SJCRH30 (cell line): Measurements from ENCODE around the gene INIP. TPM values are rescaled to one million over a fixed set of nuclear protein-coding genes. Genes with fewer than 3 reads are reported as not detected.
"Not testable (repeated sequence)": the region's sequence is repeated elsewhere in the genome, so short reads cannot be mapped to it uniquely, and the experiment has no call there.

Experiments
- DNase-seq, 2 experiments: peaks; one replicate each; pipeline ENCODE4 v3.0.0-alpha.2; 2015 to 2020
- H3K27ac ChIP-seq: fragments of 250-450 bp; sonication (Bioruptor Pico); 2 replicates; pipeline ENCODE4 v1.5.1; 2020; ENCODE audit warnings: mild to moderate bottlenecking, moderate library complexity
- H3K27me3 ChIP-seq: fragments of 250-450 bp; sonication (Bioruptor Pico); 2 replicates; pipeline ENCODE4 v1.5.1; 2020; ENCODE audit warnings: mild to moderate bottlenecking, moderate library complexity
- H3K36me3 ChIP-seq: fragments of 250-450 bp; sonication (Bioruptor Pico); 2 replicates; pipeline ENCODE4 v1.5.1; 2020; ENCODE audit warnings: mild to moderate bottlenecking, moderate library complexity
- H3K4me1 ChIP-seq: fragments of 250-450 bp; sonication (Bioruptor Pico); 2 replicates; pipeline ENCODE4 v1.5.1; 2020; ENCODE audit warnings: mild to moderate bottlenecking, moderate library complexity
- H3K4me3 ChIP-seq: fragments of 250-450 bp; sonication (Bioruptor Pico); 2 replicates; pipeline ENCODE4 v1.5.1; 2020; ENCODE audit warnings: mild to moderate bottlenecking, moderate library complexity
- H3K9me3 ChIP-seq: fragments of 250-450 bp; sonication (Bioruptor Pico); replicated peaks from 2 replicates; pipeline ENCODE4 v1.5.1; 2020; ENCODE audit warnings: mild to moderate bottlenecking, moderate library complexity
- total RNA-seq: library from RNA; depleted of rRNA; stranded (reverse); fragments of >200 nt; shearing (Covaris generic); gene quantifications from 2 replicates; pipeline ENCODE4 v1.2.3, GENCODE V29; 2014

INIP gene
- total RNA-seq, 1 experiment from 2014 or later = 43.8 TPM

DNA sequence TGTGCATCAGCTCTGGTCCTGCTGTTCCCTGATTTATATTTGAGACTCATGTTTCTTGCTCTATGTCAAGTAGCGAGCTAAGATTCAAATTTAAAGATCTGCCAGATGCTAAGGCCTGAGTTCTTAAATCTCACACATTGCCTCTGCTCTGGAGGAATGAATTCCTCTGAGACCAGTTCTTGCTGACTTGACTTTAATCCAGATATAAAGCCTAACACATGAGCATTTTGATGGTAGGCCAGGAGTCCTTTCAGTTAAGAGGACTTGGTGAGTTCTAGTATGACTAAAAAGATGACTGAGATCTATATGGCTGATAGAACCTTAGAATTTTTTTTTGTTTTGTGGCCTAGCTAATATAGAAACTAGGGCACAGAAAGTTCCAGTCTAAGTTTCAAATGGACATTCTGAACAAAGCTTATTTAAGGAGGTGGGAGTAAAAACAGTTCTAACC is 1.3 kb upstream of the INIP start:
- Histone ChIP-seq H3K36me3 (peaks cover 9% of the 10 kb centered on the region; the same call in 1 of the 2 replicates), H3K4me1 (peaks cover 2% of the 10 kb centered on the region; the same call in 1 of the 2 replicates), H3K9me3 (no peaks in the 10 kb centered on the region), H3K27ac (no peak overlapping the region), H3K27me3 (no peaks in the 10 kb centered on the region), H3K4me3 (no peak overlapping the region)
- DNase-seq = no peak

DNA sequence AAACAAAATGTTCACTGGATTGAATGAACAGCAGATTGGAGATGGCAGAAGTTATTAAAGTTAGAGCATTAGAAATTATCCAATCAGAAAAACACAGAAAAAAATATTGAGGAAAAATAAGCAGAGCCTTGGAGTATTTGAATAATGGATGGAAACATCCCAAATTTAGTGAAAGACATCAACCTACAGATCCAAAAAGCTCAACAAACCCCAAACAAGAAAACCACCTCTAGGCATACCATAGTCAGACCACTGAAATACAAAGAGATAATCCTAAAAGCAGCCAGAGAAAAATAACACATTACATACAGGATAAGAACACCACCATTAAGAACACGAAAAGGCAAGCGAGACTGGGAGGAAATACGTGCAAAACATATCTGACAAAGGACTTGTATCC is 5.2 kb downstream of the INIP start:
- no peak for DNase-seq
- Histone ChIP-seq H3K4me3 (no peak overlapping the region), H3K4me1 (peaks cover 2% of the 10 kb centered on the region; the same call in 1 of the 2 replicates), H3K36me3 (peaks cover 18% of the 10 kb centered on the region), H3K27me3 (no peaks in the 10 kb centered on the region), H3K27ac (no peak overlapping the region), H3K9me3 (no peaks in the 10 kb centered on the region)

DNA sequence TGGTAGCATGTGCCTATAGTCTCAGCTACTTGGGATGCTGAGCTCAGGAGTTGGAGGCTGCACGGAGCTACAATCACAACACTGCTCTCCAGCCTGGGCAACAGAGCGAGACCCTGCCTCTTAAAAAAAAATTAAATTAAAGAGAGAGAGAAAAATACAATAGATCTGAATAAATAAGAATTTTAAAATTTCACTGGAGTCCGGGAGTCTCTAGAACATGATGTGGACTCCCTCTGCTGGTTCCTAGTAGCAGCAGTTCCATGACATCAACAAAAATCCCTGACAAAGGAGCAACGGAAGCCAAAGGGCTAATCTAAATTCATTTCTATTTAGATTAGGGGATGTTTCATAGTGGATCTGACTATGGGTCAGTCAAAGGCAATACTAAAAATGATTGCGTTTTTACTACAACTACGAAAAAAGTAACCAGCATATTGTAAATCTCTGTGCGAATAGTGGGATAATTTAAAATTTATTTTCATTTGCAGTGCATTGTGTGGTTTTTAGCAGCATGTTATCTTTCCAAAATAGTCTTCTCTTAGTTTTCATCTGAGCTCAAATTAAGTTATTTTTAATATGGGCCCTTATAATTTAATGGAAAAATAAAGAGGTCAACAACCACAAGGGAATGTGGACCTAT is 6.7 kb downstream of the INIP start:
- Histone ChIP-seq H3K27me3 (no peaks in the 10 kb centered on the region), H3K4me3 (no peak overlapping the region), H3K4me1 (no peaks in the 10 kb centered on the region), H3K27ac (no peak overlapping the region), H3K9me3 (no peaks in the 10 kb centered on the region), H3K36me3 (peaks cover 18% of the 10 kb centered on the region)
- DNase-seq = peak in 1 of 2 experiments; percentile 35

DNA sequence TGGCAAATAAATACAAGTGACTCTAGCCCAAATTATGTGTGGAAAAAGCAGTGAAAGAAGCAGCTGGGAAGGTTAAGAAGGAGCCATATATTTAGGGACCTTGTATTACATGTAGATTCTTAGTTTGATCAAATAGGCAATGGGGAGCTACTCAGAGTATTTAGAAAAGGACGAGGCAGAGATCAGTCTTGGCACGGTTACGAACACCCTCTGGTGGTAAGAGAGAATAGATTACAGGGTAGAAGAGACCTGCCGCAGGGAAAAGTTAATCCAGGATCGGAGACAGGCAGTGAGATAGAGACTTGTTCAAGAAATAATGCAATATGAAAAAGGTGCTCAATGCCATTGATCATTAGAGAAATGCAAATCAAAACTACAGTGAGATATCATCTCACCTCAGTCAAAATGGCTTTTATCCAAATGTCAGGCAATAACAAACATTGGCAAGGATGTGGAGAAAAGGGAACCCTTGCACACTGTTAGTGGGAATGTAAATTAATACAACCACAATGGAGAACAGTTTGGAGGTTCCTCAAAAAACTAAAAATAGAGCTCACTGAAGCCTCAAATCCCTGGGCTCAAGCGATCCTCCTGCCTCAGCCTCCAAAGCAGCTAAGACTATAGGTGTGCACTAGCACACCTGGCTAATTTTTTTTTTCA is 12.0 kb downstream of the INIP start:
- peaks cover 7% of the 10 kb centered on the region for H3K36me3 ChIP-seq
- no peaks in the 10 kb centered on the region for H3K4me1 ChIP-seq
- peak in 1 of 2 experiments; percentile 32 for DNase-seq
- no peaks in the 10 kb centered on the region for H3K27me3 ChIP-seq
- H3K27ac ChIP-seq = no peak overlapping the region
- H3K4me3 ChIP-seq = no peak overlapping the region
- no peaks in the 10 kb centered on the region for H3K9me3 ChIP-seq

DNA sequence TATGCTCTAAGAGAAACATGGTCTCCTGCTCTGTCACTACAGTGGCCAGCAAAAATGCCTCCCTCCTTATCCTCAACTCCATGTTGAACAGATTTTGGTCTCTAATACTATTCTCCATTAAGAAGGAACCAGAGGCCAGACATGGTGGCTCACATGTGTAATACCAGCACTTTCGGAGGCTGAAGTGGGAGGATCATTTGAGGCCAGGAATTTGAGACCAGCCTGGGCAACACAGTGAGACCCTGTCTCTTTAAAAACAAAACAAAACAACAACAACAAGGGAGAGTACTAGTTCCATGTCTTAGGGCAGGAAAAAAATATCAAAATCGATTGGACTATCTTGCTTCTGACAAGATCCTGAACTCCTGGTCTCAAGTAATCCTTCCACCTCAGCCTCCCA is 14.6 kb downstream of the INIP start:
- Histone ChIP-seq H3K9me3 (no peaks in the 10 kb centered on the region), H3K27ac (no peak overlapping the region), H3K4me3 (no peak overlapping the region), H3K36me3 (peaks cover 21% of the 10 kb centered on the region), H3K27me3 (no peaks in the 10 kb centered on the region), H3K4me1 (no peaks in the 10 kb centered on the region)
- DNase-seq = no peak

DNA sequence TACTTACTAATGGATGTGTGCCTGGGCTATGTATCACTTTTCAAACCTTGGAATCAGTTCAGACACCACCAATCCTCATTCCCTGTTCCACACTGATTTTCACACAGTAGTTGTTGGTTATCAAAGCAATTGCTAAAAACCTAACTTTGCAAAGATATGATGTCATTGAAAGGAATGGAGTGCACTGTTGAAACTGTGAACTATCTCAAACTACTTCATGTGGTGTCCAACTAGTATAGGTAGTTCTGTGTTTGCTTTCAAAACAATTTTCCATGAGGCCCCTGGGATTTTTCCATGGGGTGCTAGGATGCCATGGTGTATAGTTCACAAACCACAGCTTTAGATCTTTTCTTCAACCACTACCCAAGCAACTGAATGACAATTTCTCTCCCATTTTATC is 17.8 kb downstream of the INIP start:
- Histone ChIP-seq H3K9me3 (no peaks in the 10 kb centered on the region), H3K27me3 (no peaks in the 10 kb centered on the region), H3K4me3 (no peak overlapping the region), H3K4me1 (no peaks in the 10 kb centered on the region), H3K27ac (no peak overlapping the region), H3K36me3 (peaks cover 35% of the 10 kb centered on the region)
- DNase-seq = no peak

DNA sequence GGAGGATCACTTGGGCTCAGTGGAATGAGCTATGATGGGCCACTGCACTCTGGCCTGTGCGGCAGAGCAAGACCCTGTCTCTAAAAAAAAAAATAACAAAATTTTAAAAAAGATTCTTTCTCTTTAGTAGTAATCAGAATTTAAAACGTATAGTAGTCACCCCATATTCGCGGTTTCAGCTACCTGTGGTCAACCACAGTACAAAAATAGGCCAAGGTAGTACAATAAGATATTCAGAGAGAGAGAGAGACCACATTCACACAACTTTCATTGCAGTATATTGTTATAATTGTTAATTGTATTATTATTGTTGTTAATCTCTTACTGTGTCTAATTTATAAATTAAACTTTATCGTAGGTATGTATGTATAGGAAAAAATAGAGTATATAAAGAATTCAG is 18.7 kb downstream of the INIP start:
- DNase-seq = no peak

DNA sequence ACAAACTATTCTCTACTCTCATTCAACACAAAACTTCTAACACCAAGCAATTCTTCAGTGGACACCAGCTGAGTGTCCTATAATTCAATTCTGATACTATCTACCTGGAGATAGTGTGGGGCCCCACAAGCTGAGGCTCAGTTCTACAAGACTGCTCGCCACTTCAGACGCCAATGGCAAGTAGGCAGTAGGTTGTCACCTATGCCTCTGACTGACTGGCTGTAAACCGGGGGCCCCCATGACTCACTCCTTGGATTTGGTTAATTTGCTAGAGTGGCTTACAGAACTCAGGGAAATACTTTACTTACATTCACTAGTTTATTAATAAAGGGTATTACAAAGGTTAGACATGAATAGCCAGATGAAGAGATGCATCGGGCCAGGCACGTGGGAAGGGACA is 21.5 kb downstream of the INIP start:
- Histone ChIP-seq H3K4me3 (no peak overlapping the region), H3K9me3 (no peaks in the 10 kb centered on the region), H3K36me3 (peaks cover 37% of the 10 kb centered on the region), H3K27ac (no peak overlapping the region), H3K4me1 (no peaks in the 10 kb centered on the region), H3K27me3 (no peaks in the 10 kb centered on the region)
- no peak for DNase-seq

More for the DNA sequence above, 18.7 kb downstream of the INIP start:
- H3K4me3 ChIP-seq = no peak overlapping the region
- no peaks in the 10 kb centered on the region for H3K27me3 ChIP-seq
- H3K27ac ChIP-seq = no peak overlapping the region
- no peaks in the 10 kb centered on the region for H3K9me3 ChIP-seq
- H3K36me3 ChIP-seq = peaks cover 38% of the 10 kb centered on the region
- H3K4me1 ChIP-seq = no peaks in the 10 kb centered on the region

DNA sequence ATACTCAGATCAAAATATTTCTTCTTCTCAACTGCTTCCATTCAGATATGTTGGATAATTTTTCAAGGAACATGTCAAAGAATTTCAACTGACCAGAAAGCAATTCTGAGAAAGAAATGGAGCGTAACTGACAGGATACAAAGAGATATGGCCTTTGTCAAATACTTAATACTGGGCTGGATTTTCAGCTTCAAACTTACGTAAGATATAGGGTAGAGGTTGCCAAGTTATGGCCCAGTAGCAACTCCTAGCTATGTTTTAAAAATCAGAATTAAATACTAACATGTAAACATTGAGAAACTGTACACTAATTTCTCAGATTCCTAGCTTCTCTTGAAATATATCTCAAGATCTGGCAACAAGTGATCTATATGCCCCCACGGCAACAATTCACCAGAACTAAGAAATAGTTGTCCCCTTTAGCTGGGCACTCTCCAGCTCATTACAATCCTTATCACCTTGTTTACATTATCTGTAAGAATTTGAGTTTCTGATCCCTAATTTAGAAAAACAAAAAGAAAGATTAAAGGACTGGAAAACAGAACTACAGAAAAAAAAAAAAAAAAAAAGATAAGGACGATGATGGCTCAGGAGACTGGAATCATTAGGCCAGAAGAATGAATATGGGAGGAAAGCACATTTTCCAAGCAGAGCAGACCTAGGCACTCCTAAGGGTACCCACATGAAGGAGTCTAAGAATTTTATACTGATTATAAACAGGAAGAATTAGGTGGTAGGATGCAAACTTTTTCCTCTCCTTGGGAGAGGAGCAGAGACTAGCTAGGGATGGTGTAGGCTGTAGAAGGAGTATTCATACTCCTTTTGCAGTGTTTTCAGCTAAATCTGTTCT is 23.0 kb downstream of the INIP start:
- Histone ChIP-seq H3K9me3 (no peaks in the 10 kb centered on the region), H3K4me3 (no peak overlapping the region), H3K4me1 (no peaks in the 10 kb centered on the region), H3K27ac (no peak overlapping the region), H3K36me3 (peaks cover 41% of the 10 kb centered on the region), H3K27me3 (no peaks in the 10 kb centered on the region)
- no peak for DNase-seq

DNA sequence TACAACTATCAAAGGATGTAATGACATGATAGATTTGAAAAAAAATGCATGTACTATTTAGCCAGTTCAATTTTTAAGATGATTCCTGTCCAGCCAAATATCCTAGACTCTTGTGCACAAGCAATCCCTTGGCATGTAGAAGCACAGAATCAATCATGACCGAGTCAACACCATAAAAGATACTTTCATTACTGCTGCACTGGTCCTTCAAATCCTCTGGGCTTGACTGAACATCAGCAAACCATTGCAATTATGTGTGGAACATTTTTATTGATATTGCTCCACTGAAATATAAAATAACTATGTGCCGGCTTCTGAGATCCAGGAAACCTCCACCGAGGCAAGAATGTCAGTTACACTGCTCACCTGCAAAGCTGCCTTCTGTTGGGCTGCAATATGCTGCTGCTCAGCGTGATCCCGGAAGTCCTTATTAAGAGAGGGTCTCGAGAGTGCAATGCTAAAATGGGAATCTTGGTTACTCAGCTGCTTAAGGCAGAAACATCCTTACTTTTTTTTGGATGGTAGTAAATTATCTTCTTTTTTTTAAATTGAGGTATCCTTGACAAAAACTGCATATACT is 28.7 kb downstream of the INIP start:
- H3K36me3 ChIP-seq = peaks cover 50% of the 10 kb centered on the region

DNA sequence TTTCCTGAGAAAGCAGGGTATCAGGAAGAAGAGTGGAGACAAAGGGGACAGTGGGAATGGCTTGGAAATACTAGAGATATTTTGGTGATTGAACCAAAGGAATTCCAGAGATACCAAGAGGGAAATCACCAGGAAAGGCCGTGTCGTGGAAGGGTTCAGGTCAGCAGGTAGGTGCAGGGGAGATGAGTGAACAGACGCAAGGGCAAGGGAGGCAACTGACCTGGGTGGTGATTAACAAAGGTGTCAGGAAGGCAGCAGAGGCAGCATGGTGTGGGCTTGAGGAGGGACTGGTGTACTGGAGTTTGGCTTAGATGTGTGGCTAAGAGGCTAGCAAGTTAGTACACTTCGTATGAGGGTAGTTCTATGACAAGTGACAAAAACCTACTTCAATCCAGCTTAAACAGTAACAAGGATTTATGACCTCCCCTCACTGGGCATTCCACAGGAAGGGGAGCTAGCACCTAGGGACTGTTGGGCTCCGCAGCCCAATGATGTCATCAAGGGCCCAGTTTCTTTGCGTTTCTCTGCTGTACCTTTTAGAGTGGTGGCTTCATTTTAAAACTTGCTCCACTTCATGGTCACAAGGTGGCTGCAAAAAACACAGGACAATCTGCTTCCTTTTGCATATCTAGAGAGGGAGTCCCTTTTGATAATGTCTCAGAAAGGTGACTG is 37.0 kb downstream of the INIP start:
- DNase-seq = no peak
- Histone ChIP-seq H3K27ac (no peak overlapping the region), H3K27me3 (no peaks in the 10 kb centered on the region), H3K4me1 (no peaks in the 10 kb centered on the region), H3K4me3 (no peak overlapping the region), H3K36me3 (peaks cover 2% of the 10 kb centered on the region), H3K9me3 (peaks cover 12% of the 10 kb centered on the region)

More for the DNA sequence above, 28.7 kb downstream of the INIP start:
- no peaks in the 10 kb centered on the region for H3K27me3 ChIP-seq
- H3K27ac ChIP-seq = no peak overlapping the region
- DNase-seq = no peak
- no peaks in the 10 kb centered on the region for H3K4me1 ChIP-seq
- no peaks in the 10 kb centered on the region for H3K9me3 ChIP-seq
- no peak overlapping the region for H3K4me3 ChIP-seq

DNA sequence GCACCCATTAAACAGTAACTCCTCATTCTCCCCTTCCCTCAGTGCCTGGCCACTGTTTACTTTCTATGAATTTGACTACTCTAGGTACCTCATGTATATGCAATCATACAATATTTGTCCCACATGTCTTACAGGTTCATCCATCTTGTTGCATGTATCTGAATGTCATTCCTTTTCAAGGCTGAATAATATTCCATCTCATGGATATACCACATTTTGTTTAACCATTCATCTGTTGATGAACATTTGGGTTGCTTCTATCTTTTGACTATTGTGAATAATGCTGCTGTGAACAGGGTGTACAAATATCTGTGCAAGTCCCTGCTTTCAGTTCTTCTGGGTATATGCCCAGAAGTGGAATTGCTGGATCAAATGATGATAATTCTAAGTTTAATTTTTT is 40.9 kb downstream of the INIP start:
- Histone ChIP-seq H3K27ac (no peak overlapping the region), H3K27me3 (no peaks in the 10 kb centered on the region), H3K4me1 (no peaks in the 10 kb centered on the region), H3K36me3 (no peaks in the 10 kb centered on the region; the same call in 1 of the 2 replicates), H3K4me3 (no peak overlapping the region), H3K9me3 (peaks cover 12% of the 10 kb centered on the region)
- DNase-seq = no peak

DNA sequence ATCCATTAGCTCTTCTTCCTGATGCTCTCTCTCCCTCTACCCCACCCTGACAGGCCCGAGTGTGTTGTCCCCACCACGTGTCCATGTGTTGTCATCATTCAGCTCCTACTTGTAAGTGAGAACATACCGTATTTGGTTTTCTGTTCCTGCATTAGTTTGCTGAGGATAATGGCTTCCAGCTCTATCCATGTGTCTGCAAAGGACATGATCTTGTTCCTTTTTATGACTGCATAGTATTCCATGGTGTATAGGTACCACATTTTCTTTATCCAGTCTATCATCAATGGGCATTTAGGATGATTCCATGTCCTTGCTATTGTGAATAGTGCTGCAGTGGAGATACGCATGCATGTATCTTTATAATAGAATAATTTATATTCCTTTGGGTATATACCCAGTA is 44.7 kb downstream of the INIP start:
- H3K9me3 ChIP-seq = peaks cover 12% of the 10 kb centered on the region
- H3K4me3 ChIP-seq, H3K4me1 ChIP-seq, H3K36me3 ChIP-seq, H3K27me3 ChIP-seq, DNase-seq, H3K27ac ChIP-seq: not testable (repeated sequence)

DNA sequence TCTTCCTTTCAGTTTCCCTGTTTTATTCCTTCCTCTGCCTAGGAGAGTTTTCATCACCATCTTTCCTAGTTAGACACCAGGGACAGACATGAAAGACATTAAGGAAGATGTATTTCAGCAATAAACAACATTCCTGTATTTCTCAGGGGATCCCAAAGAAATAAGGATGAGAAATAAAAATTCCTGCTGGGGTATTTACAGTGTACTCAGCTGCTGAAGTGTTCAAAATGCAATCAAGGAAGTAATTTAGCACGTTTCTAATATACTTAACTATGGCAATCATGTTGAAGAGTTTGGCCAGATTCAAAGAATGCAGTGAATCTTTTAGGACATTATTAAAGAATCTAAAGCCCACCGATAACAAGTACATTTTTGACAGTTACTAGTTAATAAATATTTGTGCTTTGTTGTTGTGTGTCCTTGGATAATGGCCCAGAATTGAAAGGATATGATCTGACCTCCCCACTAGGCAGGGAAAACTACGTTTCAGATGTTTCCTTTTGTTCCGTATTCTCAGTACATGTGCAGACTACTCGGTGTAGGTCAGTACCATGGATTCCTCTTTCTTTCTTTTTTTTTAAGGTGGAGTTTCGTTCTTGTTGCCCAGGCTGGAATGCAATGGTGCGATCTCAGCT is 46.8 kb downstream of the INIP start:
- Histone ChIP-seq H3K36me3 (no peaks in the 10 kb centered on the region), H3K4me3 (no peak overlapping the region), H3K27me3 (no peaks in the 10 kb centered on the region), H3K27ac (no peak overlapping the region), H3K4me1 (no peaks in the 10 kb centered on the region), H3K9me3 (no peaks in the 10 kb centered on the region)
- DNase-seq = no peak
